Measurements from ENCODE around the gene DIAPH1. TPM values are rescaled to one million over a fixed set of nuclear protein-coding genes. Genes with fewer than 3 reads are reported as not detected.

The DIAPH1 gene
- total RNA-seq, 1 experiment from 2014 or later, result 74.7 TPM

GRCh38 chr5:141484310-141484640, 134.5 kb downstream of the DIAPH1 start:
- DNase-seq (ENCODE audit: low spot score), result no peak

GRCh38 chr5:141483902-141484301, 134.9 kb downstream of the DIAPH1 start:
- DNase-seq (ENCODE audit: low spot score), result no peak

GRCh38 chr5:141479776-141480175, 139.0 kb downstream of the DIAPH1 start:
- DNase-seq (ENCODE audit: low spot score), result no peak

DNA sequence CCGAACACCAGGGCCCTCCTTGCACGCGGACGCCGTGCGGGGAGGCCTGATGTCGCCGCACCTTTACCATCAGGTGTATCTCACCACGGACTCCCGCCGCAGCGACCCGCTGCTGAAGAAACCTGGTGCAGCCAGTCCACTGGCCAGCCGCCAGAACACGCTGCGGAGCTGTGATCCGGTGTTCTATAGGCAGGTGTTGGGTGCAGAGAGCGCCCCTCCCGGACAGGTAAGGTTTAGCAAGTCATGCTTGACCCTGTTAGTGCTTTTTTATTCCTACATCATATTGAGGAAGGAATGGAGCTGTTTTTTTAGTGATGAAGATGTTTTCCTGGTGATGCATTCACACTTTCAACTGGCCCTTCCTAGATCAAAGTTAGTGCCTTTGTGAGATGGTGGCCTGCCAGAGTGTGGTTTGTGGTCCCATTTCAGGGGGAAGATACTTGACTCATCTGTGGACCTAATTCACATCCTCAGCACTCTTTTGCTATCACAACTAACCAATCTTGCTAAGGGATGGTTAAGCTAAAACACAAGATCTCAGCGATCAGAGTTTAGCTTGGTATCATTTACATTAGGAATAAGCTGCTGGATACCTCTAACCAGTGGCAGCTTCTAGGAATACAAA, 140.4 kb downstream of the DIAPH1 start:
- DNase-seq (ENCODE audit: low spot score), result peak; percentile 44

DNA sequence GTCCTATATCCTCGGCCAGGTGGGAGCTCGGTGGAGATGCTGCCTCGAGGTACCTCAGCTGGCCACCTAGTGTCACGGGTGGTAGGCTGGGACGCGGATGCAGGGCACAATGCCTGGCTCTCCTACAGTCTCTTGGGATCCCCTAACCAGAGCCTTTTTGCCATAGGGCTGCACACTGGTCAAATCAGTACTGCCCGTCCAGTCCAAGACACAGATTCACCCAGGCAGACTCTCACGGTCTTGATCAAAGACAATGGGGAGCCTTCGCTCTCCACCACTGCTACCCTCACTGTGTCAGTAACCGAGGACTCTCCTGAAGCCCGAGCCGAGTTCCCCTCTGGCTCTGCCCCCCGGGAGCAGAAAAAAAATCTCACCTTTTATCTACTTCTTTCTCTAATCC, 141.0 kb downstream of the DIAPH1 start:
- DNase-seq (ENCODE audit: low spot score), result no peak

DNA sequence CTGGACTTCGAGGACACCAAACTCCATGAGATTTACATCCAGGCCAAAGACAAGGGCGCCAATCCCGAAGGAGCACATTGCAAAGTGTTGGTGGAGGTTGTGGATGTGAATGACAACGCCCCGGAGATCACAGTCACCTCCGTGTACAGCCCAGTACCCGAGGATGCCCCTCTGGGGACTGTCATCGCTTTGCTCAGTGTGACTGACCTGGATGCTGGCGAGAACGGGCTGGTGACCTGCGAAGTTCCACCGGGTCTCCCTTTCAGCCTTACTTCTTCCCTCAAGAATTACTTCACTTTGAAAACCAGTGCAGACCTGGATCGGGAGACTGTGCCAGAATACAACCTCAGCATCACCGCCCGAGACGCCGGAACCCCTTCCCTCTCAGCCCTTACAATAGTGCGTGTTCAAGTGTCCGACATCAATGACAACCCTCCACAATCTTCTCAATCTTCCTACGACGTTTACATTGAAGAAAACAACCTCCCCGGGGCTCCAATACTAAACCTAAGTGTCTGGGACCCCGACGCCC, 141.7 kb downstream of the DIAPH1 start:
- no peak for DNase-seq (ENCODE audit: low spot score)

DNA sequence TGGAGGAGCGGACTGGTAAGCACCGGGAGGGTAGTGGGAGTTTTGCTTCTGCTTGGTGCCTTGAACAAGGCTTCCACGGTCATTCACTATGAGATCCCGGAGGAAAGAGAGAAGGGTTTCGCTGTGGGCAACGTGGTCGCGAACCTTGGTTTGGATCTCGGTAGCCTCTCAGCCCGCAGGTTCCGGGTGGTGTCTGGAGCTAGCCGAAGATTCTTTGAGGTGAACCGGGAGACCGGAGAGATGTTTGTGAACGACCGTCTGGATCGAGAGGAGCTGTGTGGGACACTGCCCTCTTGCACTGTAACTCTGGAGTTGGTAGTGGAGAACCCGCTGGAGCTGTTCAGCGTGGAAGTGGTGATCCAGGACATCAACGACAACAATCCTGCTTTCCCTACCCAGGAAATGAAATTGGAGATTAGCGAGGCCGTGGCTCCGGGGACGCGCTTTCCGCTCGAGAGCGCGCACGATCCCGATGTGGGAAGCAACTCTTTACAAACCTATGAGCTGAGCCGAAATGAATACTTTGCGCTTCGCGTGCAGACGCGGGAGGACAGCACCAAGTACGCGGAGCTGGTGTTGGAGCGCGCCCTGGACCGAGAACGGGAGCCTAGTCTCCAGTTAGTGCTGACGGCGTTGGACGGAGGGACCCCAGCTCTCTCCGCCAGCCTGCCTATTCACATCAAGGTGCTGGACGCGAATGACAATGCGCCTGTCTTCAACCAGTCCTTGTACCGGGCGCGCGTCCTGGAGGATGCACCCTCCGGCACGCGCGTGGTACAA, 142.5 kb downstream of the DIAPH1 start:
- no peak for DNase-seq (ENCODE audit: low spot score)

GRCh38 chr5:141475625-141476131, 143.1 kb downstream of the DIAPH1 start, which contains the start of gene PCDHGC3:
Gene PCDHGC3 (plus strand): TSS chr5:141475966. CDS start chr5:141476117, 151 bp downstream.
- peak; percentile 81 for DNase-seq (ENCODE audit: low spot score)

DNA sequence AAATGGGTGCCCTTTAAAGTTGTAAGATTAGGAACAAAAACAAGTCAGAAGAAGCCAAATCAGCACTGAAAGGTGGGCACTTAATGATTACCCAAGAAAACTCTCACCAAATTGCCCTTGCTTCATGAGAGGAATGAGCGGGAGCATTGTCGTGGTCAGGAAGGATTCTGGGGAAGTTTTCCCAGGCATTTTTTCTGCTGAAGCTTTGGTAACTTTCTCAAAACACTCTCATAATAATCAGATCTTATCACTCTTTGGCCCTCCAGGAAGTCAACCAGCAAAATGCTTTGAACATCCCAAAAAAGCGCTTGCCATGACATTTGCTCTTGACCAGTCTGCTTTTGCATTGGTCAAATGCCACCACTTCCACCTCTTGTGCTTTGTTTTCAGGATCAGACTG, 153.4 kb downstream of the DIAPH1 start:
- no peak for DNase-seq (ENCODE audit: low spot score)

Small RNAs within 50 kb of the gene (small RNA-seq; reads per million reads assigned to genes)
- not detected for gene RPS27AP10

Other genes starting within 250 kb of the DIAPH1 start
- gene PCDHGB3, start 248.8 kb downstream of the DIAPH1 start, total RNA-seq (2014; rRNA removed; shearing (Covaris generic)), result 0.41 and 0.47 TPM in 2 replicates
- gene PCDHGA6, start 245.1 kb downstream of the DIAPH1 start, total RNA-seq (2014; rRNA removed; shearing (Covaris generic)), result 0.21 and 0.48 TPM in 2 replicates
- gene PCDHGA7, start 236.3 kb downstream of the DIAPH1 start, total RNA-seq (2014; rRNA removed; shearing (Covaris generic)), result 0.03 TPM in 1 of 2 replicates, not detected in the other
- 0.05 TPM in 1 of 2 replicates, not detected in the other for gene PCDHGB4, start 231.3 kb downstream of the DIAPH1 start, total RNA-seq (2014; rRNA removed; shearing (Covaris generic))
- 0.10 TPM in 1 of 2 replicates, not detected in the other for gene PCDHGA8, start 226.4 kb downstream of the DIAPH1 start, total RNA-seq (2014; rRNA removed; shearing (Covaris generic))
- not detected in 2 replicates for gene PCDHGB5, start 221.1 kb downstream of the DIAPH1 start, total RNA-seq (2014; rRNA removed; shearing (Covaris generic))
- gene PCDHGA9, start 216.2 kb downstream of the DIAPH1 start, total RNA-seq (2014; rRNA removed; shearing (Covaris generic)), result 0.31 and 0.50 TPM in 2 replicates
- 0.18 and 0.33 TPM in 2 replicates for gene PCDHGB6, start 211.0 kb downstream of the DIAPH1 start, total RNA-seq (2014; rRNA removed; shearing (Covaris generic))
- gene PCDHGA10, start 206.0 kb downstream of the DIAPH1 start, total RNA-seq (2014; rRNA removed; shearing (Covaris generic)), result 2.8 and 4.3 TPM in 2 replicates
- gene PCDHGB7, start 201.3 kb downstream of the DIAPH1 start, total RNA-seq (2014; rRNA removed; shearing (Covaris generic)), result 0.66 and 2.1 TPM in 2 replicates
- 0.13 and 0.64 TPM in 2 replicates for gene PCDHGA11, start 197.9 kb downstream of the DIAPH1 start, total RNA-seq (2014; rRNA removed; shearing (Covaris generic))
- 0.13 and 0.37 TPM in 2 replicates for gene PCDHGA12, start 188.5 kb downstream of the DIAPH1 start, total RNA-seq (2014; rRNA removed; shearing (Covaris generic))
- 1.8 and 2.1 TPM in 2 replicates for gene PCDHGC3, start 143.0 kb downstream of the DIAPH1 start, total RNA-seq (2014; rRNA removed; shearing (Covaris generic))
- gene PCDHGC4, start 134.0 kb downstream of the DIAPH1 start, total RNA-seq (2014; rRNA removed; shearing (Covaris generic)), result 1.7 TPM in 1 of 2 replicates, not detected in the other
- gene PCDHGC5, start 129.9 kb downstream of the DIAPH1 start, total RNA-seq (2014; rRNA removed; shearing (Covaris generic)), result 0.61 TPM in 1 of 2 replicates, not detected in the other
- 69.8 and 84.9 TPM in 2 replicates for gene HDAC3, start 17.8 kb upstream of the DIAPH1 start, total RNA-seq (2014; rRNA removed; shearing (Covaris generic))
- gene RELL2, start 18.0 kb upstream of the DIAPH1 start, total RNA-seq (2014; rRNA removed; shearing (Covaris generic)), result 26.6 and 27.2 TPM in 2 replicates
- gene FCHSD1, start 32.4 kb upstream of the DIAPH1 start, total RNA-seq (2014; rRNA removed; shearing (Covaris generic)), result 24.3 and 30.6 TPM in 2 replicates
- gene ARAP3, start 63.2 kb upstream of the DIAPH1 start, total RNA-seq (2014; rRNA removed; shearing (Covaris generic)), result 0.21 and 0.38 TPM in 2 replicates

All from HT-29 (cell line).